AG09309 (cell line): ENCODE results near the gene NLRP6.
"Not testable (repeated sequence)": the region's sequence is repeated elsewhere in the genome, so short reads cannot be mapped to it uniquely, and the experiment has no call there.

Source experiments
- DNase-seq: peaks from one replicate; pipeline ENCODE4 v3.0.0-alpha.2; 2010; ENCODE audit warnings: low read depth
- H3K4me3 ChIP-seq: 2 replicates; pipeline ENCODE4 v1.5.1; 2011; ENCODE audit warnings: mild to moderate bottlenecking, low read depth, low read length, moderate library complexity; ENCODE audit not compliant: control insufficient read depth
- CTCF ChIP-seq: IDR thresholded peaks from 2 replicates; pipeline ENCODE4 v1.5.1; 2011; ENCODE audit warnings: mild to moderate bottlenecking, low read depth, low read length, inconsistent platforms; ENCODE audit not compliant: insufficient read depth, control insufficient read depth; ENCODE audit errors: missing control alignments

NLRP6 gene

GRCh38 chr11:306645-307371 lies 28.6 kb downstream of the NLRP6 start:
- TF ChIP-seq CTCF: no peak
- no peak for DNase-seq
- H3K4me3 ChIP-seq: no peak overlapping the region

- DNase-seq: peak; percentile 62
- peak within 1 kb of the TSS; percentile 63 for H3K4me3 ChIP-seq
Measured at GRCh38 chr11:307766-308708, 29.8 kb downstream of the NLRP6 start, which contains the start of gene IFITM2. TSS of gene IFITM2 (plus strand) at chr11:307816. CDS start at chr11:308193, 377 bp downstream.

- H3K4me3 ChIP-seq: peak overlapping the region; percentile 63
Measured at GRCh38 chr11:308740-309665, 30.8 kb downstream of the NLRP6 start.

GRCh38 chr11:309979-310572 lies 31.9 kb downstream of the NLRP6 start:
- not testable (repeated sequence) for DNase-seq
- H3K4me3 ChIP-seq: peak overlapping the region; percentile 63

More at GRCh38 chr11:308740-309665, 30.8 kb downstream of the NLRP6 start:
- not testable (repeated sequence) for DNase-seq

GRCh38 chr11:311013-311748 lies 33.0 kb downstream of the NLRP6 start:
- H3K4me3 ChIP-seq: peak overlapping the region; percentile 9; the same call in 1 of the 2 replicates

GRCh38 chr11:312092-312816 lies 34.0 kb downstream of the NLRP6 start:
- H3K4me3 ChIP-seq: peak overlapping the region; percentile 8
- TF ChIP-seq CTCF: no peak

More at GRCh38 chr11:311013-311748, 33.0 kb downstream of the NLRP6 start:
- DNase-seq: not testable (repeated sequence)

GRCh38 chr11:313304-313786 lies 35.1 kb downstream of the NLRP6 start:
- no peak overlapping the region for H3K4me3 ChIP-seq
- TF ChIP-seq CTCF: no peak
- DNase-seq: no peak

More at GRCh38 chr11:312092-312816, 34.0 kb downstream of the NLRP6 start:
- DNase-seq: no peak
